CD4-positive, alpha-beta T cell treated with Interleukin-4 for 1 hour (primary cell): ENCODE results near the gene SQSTM1.
A peak's percentile ranks its signal among the peaks of the same experiment; 100 is the strongest.
"Not testable (repeated sequence)": the region's sequence is repeated elsewhere in the genome, so short reads cannot be mapped to it uniquely, and the experiment has no call there.

Experiments
- DNase-seq, 2 donors: peaks; one replicate each; pipeline ENCODE4 v3.0.0-alpha.2; 2020 to 2022

SQSTM1 gene

DNA sequence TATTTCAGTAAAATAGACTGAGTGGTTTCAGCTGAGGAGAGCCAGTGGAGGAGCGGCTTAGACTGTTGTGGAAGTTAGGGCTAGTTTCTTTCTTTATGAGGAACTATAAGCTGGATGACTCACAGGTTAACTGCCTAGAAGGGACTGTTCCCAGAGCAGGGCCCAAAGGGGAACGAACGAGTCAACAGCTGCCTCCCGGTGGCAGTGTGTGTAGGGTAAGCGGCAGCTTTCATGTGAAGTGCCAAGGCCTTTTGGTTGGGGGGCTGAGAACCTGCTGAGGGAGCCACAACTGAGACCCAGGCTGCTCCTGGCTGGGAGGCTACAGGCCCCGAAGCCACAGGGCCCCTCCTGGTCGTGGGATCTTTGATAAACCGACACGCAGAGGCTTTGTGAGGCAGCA, 7.0 kb downstream of the SQSTM1 start:
- peak; percentile 25 to 58 for DNase-seq

DNA sequence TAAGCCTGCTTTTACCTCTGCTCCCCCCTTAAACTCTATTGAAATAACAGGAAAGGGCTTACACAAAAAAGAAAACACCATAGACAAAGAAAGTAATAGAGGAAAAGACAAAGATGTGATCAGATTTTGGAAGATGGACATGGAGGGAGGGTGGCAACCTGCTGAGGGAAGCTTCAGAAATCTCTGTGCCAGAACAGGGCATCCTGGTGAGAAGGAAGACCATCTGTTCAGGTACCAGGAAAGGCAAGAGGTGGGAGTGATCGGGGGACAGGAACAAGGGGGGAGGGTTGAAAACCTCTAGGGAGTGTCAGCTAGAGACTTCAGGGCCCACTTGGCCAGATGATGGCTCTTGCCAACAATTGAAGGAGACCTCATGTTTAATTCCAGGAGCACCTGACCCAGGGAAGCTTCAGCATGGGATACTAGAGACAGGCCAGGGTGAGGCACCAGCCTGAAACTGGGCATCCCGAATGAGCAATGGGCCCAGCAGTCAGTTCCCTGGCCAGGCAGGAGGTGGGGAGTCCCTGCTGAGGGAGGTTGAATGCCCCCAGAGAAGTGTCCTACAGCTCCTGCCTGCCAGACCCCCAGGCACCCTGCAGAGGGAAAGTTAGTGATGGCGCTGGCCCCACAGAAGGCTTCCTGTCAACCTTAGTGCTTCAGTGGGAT, 8.2 kb downstream of the SQSTM1 start:
- no peak for DNase-seq

DNA sequence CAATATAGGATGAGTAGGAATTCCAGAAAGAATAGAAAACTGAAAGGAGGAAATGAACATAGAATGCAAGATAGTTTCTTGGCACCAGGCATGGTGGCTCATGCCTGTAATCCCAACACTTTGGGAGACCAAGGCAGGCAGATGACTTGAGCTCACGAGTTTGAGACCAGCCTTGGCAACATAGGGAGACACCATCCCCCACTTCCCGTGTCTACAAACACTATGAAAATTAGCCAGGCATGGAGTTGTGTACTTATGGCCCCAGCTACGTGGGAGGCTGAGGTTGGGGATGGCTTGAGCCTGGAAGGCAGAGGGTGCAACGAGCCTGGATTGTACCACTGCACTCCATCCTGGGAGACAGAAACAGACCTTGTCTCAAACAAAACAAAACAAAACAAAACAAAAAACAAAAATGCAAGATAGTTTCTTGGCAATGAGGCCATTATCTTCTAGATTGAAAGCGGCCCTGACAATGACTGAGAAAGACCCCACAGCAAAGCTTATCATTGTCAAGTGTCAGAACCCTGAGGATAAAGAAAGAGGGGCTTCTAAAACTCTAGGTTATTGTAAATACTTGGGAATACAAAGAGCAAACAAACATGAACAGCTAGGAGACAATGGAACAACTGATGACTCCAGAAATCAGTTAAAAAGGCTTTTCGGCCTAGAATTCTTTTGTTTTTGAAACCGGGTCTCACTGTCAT, 9.2 kb downstream of the SQSTM1 start:
- no peak for DNase-seq

DNA sequence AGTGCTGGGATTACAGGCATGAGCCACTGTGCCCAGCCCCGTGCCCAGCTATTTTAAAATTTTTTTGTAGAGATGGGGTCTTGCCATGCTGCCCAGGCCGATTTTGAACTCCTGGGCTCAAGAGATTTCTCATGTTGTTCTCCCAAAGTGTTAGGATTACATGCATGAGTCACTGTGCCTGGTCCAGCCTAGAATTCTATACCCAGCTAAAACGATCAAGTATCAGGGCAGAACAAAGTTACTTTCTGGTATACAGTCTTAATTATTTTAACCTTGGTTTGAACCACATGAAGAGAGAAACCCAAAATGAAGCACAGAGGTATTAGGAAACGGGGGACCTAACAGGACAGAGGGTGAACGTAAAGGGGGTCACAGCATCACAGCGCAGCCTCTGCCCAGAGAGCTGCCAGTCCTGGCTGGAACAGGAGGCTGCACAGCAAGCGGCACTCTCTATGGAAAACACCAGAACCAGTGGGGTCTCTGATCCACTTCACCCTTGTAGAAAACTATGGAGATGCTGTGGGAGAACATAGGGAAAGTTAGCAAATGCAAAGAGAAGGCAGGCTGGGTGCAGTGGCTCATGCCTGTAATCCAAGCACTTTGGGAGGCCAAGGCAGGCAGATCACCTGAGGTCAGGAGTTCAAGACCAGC, 10.2 kb downstream of the SQSTM1 start:
- no peak for DNase-seq

DNA sequence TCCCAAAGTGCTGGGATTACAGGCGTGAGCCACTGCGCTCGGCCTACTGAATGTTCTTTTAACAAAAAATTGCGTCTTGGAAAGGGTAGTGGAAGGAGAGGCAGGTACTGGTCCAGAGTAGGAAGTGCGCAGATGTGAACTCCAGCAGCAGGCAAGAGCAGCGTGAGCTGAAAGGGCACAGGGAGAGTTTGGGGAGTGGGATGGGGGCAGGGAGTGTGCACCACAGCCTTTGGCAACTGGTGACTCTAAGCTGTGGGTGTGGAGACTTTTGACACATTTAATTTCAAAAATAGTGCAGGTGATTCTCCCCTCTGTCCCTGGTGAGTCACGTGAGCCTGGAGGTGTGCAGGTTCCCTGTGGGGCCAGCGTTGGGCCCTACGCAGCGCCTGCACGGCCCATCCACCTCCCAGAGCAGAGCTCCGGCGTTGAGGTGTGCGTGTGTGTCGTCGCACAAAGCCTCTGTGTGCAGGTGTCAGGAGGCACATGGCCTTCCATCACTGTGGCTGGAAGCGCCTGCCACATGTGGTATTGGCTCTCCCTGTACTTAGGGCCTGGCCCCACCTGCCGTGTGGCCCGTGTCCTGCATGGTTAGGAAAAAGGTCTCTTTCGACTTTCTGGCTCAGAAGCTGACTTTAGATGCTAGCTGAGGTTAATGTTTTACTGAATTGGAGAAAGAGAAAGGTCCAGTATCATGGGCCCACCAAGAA, 11.5 kb downstream of the SQSTM1 start:
- DNase-seq = no peak

DNA sequence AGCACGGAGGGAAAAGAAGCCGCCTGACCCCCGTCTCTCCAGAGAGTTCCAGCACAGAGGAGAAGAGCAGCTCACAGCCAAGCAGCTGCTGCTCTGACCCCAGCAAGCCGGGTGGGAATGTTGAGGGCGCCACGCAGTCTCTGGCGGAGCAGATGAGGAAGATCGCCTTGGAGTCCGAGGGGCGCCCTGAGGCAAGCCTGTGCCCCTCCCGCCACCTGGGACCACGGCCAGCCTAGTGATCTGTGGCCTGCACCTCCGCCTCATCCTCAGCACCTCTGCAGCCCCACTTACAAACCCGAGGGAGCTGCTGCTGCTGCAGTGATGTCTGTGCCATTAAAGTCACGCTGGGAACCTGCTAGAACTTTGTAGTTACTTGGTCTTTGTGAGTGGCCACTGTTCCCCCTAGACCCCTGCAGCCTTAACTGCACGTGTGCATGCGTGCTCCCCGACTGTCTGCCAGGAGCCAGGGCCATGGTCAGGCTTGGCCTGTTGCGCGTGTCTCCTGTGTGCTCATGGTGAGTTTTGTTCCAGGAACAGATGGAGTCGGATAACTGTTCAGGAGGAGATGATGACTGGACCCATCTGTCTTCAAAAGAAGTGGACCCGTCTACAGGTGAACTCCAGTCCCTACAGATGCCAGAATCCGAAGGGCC, 12.5 kb downstream of the SQSTM1 start:
- DNase-seq = no peak

DNA sequence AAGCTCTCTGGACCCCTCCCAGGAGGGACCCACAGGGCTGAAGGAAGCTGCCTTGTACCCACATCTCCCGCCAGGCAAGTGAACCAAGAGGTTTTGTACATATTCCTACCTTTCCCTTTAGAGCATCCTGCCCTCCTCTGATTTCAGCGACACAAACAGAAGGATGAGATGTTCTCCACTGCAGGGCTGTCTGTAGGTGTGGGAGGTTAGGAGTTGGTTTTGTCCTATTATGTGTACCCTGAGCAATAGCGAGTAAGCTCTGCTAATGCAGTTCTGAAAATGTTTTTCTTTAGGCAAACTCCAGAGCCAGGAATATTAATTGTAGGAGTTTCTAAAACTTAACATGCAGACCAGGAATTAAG, 13.0 kb downstream of the SQSTM1 start:
- DNase-seq = no peak

DNA sequence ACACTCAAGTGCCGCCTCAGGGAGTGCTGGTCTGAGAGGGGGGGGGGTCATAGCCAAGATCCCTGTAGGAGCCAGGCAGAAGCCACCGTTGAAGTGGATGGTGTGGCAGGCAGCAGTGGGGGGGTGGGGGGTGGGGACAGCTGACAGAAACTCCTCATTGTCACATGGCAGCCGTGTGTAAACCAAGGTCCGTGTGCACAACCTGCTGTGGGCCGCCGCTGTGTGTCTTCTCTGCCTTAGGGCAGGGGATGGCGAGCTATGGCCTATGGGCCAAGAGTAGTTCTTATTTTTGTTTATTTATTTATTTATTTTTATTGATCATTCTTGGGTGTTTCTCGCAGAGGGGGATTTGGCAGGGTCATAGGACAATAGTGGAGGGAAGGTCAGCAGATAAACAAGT, 13.4 kb downstream of the SQSTM1 start:
- DNase-seq = no peak

DNA sequence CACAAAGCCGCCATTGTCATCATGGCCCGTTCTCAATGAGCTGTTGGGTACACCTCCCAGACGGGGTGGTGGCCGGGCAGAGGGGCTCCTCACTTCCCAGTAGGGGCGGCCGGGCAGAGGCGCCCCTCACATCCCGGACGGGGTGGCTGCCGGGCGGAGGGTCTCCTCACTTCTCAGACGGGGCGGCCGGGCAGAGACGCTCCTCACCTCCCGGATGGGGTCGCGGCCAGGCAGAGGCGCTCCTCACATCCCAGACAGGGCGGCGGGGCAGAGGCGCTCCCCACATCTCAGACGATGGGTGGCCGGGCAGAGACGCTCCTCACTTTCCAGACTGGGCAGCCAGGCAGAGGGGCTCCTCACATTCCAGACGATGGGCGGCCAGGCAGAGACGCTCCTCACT, 14.2 kb downstream of the SQSTM1 start:
- not testable (repeated sequence) for DNase-seq

DNA sequence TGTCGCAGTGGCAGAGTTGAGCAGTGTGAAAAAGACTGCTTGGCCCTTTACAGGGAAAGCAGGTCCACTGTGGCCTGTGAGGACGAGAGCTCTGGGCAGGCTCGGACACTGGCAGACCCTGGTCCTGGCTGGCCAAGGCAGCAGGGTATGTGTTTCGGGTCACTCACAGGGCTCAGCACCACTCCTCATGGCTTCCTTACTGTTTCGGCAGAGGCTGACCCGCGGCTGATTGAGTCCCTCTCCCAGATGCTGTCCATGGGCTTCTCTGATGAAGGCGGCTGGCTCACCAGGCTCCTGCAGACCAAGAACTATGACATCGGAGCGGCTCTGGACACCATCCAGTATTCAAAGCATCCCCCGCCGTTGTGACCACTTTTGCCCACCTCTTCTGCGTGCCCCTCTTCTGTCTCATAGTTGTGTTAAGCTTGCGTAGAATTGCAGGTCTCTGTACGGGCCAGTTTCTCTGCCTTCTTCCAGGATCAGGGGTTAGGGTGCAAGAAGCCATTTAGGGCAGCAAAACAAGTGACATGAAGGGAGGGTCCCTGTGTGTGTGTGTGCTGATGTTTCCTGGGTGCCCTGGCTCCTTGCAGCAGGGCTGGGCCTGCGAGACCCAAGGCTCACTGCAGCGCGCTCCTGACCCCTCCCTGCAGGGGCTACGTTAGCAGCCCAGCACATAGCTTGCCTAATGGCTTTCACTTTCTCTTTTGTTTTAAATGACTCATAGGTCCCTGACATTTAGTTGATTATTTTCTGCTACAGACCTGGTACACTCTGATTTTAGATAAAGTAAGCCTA, 15.7 kb downstream of the SQSTM1 start:
- peak; percentile 67 to 77 for DNase-seq

DNA sequence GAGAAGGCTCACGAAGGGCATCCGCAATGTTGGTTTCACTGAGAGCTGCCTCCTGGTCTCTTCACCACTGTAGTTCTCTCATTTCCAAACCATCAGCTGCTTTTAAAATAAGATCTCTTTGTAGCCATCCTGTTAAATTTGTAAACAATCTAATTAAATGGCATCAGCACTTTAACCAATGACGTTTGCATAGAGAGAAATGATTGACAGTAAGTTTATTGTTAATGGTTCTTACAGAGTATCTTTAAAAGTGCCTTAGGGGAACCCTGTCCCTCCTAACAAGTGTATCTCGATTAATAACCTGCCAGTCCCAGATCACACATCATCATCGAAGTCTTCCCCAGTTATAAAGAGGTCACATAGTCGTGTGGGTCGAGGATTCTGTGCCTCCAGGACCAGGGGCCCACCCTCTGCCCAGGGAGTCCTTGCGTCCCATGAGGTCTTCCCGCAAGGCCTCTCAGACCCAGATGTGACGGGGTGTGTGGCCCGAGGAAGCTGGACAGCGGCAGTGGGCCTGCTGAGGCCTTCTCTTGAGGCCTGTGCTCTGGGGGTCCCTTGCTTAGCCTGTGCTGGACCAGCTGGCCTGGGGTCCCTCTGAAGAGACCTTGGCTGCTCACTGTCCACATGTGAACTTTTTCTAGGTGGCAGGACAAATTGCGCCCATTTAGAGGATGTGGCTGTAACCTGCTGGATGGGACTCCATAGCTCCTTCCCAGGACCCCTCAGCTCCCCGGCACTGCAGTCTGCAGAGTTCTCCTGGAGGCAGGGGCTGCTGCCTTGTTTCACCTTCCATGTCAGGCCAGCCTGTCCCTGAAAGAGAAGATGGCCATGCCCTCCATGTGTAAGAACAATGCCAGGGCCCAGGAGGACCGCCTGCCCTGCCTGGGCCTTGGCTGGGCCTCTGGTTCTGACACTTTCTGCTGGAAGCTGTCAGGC, 16.6 kb downstream of the SQSTM1 start:
- peak in 1 of 2 donors; percentile 18 for DNase-seq

DNA sequence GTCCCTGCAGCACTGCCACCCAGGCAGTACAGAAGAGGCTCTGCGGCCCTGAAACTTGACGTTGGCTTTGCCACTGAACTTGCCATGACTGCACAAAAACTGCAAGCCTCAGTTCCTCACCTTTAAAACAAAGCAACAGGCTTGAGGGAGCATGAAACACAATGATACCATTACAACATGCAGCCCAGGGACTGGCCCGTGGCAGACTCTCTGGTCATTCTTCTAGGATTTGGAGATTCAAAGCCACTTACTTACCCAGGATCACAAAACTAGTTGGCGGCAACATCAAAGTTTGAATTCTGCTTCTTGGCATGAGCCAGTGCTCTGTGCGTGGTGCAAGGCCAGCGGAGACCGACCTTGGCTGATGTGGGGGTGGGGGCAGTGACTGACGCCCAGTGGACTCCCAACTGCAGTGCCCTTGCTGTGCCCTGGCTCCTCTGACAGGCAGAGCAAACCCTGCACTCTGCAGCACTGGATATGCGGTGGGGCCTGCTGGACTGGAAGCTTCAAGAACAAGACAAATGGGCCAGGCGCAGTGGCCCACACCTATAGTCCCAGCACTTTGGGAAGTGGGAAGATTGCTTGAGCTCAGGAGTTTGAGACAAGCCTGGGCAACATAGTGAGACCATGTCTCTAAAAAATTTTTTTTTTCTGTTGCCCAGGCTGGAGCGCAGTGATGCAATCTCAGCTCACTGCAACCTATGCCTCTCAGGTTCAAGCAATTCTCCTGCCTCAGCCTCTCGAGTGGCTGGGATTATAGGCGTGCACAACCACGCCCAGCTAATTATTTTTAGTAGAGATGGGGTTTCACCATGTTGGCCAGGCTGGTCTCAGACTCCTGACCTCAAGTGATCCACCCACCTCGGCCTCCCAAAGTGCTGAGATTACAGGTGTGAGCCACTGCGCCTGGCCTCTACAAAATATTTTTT, 18.9 kb downstream of the SQSTM1 start:
- DNase-seq = peak in 1 of 2 donors; percentile 24

DNA sequence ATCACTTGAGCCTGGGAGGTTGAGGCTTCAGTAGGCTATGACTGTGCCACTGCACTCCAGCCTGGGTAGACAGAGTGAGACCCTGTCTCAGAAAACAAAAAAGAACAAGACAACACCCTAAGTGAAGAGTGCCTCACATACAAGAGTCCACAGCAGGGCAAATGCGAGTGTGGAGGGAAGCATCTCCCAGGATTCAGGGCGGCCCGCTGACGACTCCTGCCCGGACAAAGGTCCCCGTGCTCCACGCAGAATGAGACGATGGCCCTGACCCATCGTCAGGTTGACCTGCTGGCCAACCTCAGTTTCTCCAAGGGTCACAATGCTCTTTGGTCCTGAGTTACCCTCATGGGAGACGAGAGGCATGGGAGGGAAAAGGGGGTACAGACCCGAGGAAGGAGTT, 19.6 kb downstream of the SQSTM1 start:
- peak in 1 of 2 donors; percentile 15 for DNase-seq

DNA sequence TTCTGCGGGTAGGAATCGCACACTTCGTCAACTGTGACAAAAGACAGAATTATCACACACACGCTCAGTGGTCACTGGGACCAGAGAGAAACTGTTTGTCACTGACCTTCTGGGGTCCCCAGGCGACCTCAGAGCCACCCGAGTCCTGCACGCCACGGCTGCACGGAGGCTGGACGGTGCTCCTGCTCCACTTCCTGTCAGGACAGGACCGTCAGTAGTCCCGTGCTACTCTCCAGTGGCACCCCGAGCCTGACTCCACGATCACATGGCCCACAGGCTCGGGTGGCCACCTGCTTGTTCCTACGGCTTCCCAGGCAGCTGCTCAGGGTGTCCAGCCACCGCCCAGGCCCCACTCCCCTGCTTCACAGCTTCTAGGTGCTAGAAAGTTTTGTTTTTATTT, 20.1 kb downstream of the SQSTM1 start:
- no peak for DNase-seq

DNA sequence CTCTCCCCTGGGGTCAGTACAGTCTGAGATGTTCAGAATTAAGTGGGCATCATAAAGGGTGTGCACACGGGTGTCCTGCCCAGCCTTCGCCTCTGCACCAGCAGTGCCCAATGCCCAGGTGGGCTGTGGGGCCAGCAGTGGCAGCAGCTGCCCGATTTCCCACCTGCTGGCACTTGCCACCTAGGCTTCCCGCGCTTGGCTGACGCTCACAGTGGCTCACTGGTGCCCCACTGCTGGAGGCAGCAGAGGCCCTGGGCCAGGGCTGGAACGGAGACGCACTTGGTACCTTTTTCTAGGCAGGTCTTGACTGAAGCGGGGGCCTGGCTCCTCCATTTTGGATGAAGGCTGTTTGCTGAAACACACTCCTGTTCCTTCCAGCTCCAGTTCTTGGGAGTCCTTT, 20.9 kb downstream of the SQSTM1 start:
- DNase-seq = no peak

DNA sequence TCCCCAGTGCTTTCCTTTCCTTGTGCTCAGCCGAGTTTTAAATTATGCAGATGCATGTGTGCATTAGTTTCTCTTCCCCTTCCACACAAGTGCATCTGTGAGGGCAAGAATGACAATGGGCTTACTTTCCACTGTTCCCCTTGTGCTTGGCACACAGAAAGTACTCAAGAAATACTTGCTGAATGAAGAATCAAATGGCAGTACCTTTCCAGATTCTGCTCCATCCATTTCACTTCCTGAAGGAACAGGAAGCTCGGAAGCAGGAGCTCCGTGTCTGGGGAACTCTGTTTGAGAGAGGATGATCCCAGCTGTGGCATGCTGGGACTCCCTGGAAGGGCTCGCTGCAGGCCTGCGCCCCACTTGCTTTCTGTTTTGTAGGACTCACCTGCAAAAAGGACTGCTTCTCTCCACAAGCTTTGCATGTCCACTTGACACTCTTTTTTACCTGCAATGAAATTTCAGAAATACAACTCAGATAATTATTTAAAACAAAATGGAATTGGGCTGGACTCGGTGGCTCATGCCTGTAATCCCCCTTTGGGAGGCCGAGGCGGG, 32.4 kb downstream of the SQSTM1 start:
- DNase-seq = no peak

DNA sequence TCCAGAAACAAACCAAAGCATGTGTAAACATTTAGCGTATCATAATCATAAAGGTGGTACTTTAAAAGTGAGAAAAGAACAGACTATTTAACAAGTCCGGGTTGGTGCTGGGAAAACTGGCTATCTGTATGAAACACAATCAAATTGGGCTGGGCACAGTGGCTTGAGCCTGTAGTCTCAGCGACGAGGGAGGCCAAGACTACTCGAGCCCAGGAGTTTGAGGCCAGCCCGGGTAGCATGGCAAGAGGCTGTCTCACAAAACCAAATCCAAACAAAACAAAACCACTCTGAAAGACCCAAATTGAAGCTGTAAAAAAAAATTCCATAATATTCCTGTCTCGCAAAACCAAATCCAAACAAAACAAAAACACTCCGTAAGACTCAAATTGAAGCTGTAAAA, 33.7 kb downstream of the SQSTM1 start:
- DNase-seq = no peak

DNA sequence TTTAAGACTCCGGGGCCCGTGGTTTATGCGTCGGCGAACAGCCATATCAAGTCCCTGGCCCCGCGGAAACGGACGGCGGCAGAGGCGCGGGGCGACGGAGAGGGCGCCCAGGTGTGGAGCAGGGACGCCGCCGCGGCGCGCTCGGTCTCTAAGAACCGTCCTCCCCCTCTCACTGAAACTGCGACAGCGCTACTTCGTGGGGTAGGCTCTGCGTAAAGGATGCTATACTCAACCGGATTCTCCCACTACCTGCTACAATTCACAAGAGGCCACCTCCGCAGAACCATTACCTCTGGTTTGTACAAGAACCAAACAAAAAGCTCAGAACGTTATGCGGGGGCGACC, 37.5 kb downstream of the SQSTM1 start:
- DNase-seq = peak in 1 of 2 donors; percentile 27

DNA sequence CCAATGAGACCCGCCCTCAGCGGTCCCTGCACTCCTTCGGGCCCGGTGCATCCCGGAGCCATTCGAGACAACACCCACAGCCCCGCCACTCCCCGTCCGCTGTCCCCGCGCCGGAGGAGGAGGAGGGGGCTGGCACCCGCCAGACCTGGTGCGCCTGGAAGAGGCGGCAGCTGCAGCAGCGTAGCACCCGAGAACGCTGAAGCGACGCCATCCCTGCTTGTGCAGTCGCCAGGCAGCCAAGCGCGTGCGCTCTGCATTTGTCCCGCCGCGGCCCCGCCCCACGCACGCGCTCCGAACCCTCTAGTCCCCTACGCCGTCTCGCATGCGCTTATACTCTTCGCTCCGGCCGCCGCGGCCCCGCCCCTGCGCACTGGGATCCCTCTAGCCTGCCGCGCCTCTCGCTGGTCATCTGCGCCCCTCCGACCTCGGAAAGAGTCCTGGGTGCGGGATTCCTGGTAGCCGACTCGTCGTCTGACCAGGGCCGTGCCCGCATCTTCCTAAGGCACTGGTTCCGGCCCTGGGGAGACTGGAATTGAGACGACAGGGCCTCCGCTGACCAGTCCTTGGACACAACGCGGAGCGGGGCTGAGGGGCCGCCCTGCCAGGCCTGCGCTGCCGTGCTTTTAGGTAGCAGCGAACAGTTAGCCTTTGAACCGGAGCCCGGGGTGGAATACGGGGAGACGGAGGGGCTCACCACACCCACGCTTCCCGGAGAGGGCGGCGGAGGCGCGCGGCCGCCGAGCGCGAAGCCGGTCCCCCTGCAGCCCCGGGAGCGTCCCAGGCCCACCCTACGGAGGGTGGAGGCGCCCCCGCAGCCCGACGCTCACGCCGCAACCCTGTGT, 38.1 kb downstream of the SQSTM1 start, which contains the start of gene MRNIP:
Gene MRNIP (minus strand): TSS at position 232 of the 842 bp plus-strand sequence. CDS start 21 bp downstream, at position 211.
- peak; percentile 87 to 89 for DNase-seq
